CD14-positive monocyte (primary cell): ENCODE results near the gene MRPL34. TPM values are rescaled to one million over a fixed set of nuclear protein-coding genes. Genes with fewer than 3 reads are reported as not detected.
A peak's percentile ranks its signal among the peaks of the same experiment; 100 is the strongest.

Source experiments
- DNase-seq, 3 donors: peaks; one replicate each; pipeline ENCODE4 v3.0.0-alpha.2; 2011 to 2022
- H2AFZ ChIP-seq: 2 replicates; pipeline ENCODE4 v1.6.0; 2012; ENCODE audit warnings: mild to moderate bottlenecking, low read depth, low read length, inconsistent platforms; ENCODE audit not compliant: insufficient read depth, poor library complexity, severe bottlenecking
- H3K27ac ChIP-seq, 2 donors: 1 replicate in 1 of 2; 2 replicates in 1 of 2; pipeline ENCODE4 v1.5.1; 2012 to 2013; ENCODE audit warnings: low read length in 2 of 2, control low read depth in 1 of 2, inconsistent platforms in 1 of 2, low read depth in 1 of 2, mild to moderate bottlenecking in 1 of 2
- H3K27me3 ChIP-seq, 2 donors: one replicate each; pipeline versions ENCODE4 v1.6.0 to v1.6.1; 2011 to 2013; ENCODE audit warnings: low read length in 2 of 2; ENCODE audit not compliant: control insufficient read depth in 2 of 2, insufficient read depth in 2 of 2
- H3K36me3 ChIP-seq, 2 donors: replicated peaks in 1 of 2; 1 replicate in 1 of 2; 2 replicates in 1 of 2; pipeline versions ENCODE4 v1.5.1 to v1.6.1; 2012 to 2013; ENCODE audit warnings: low read length in 2 of 2, control low read depth in 1 of 2, inconsistent platforms in 1 of 2, mild to moderate bottlenecking in 1 of 2; ENCODE audit not compliant: insufficient read depth in 2 of 2, control insufficient read depth in 1 of 2
- H3K4me1 ChIP-seq, 2 donors: 1 replicate in 1 of 2; 2 replicates in 1 of 2; pipeline versions ENCODE4 v1.5.1 to v1.6.1; 2012 to 2013; ENCODE audit warnings: low read length in 2 of 2, control low read depth in 1 of 2, inconsistent platforms in 1 of 2, mild to moderate bottlenecking in 1 of 2, moderate library complexity in 1 of 2; ENCODE audit not compliant: insufficient read depth in 2 of 2, control insufficient read depth in 1 of 2
- H3K4me2 ChIP-seq: replicated peaks from 2 replicates; pipeline ENCODE3; 2012; ENCODE audit warnings: low read length, moderate library complexity, mild to moderate bottlenecking; ENCODE audit not compliant: poor library complexity, severe bottlenecking; ENCODE audit errors: extremely low read depth
- H3K4me3 ChIP-seq, 3 experiments: fragments of 200-600 bp in 1 of 3; sonication (generic) in 1 of 3; replicated peaks in 1 of 3; 1 replicate in 2 of 3; 2 replicates in 1 of 3; pipeline ENCODE4 v1.5.1; 2011 to 2013; ENCODE audit warnings: low read length in 3 of 3, mild to moderate bottlenecking in 3 of 3, control low read depth in 2 of 3, low read depth in 2 of 3, inconsistent platforms in 1 of 3, moderate library complexity in 1 of 3
- H3K79me2 ChIP-seq: 2 replicates; pipeline ENCODE4 v1.6.0; 2012; ENCODE audit warnings: mild to moderate bottlenecking, control low read depth, inconsistent platforms, low read length, moderate library complexity; ENCODE audit not compliant: insufficient read depth
- H3K9ac ChIP-seq: 2 replicates; pipeline ENCODE4 v1.6.0; 2017; ENCODE audit warnings: low read length, mild to moderate bottlenecking; ENCODE audit not compliant: insufficient read depth, poor library complexity, severe bottlenecking
- H3K9me3 ChIP-seq, 2 donors: replicated peaks in 1 of 2; 1 replicate in 1 of 2; 2 replicates in 1 of 2; pipeline versions ENCODE4 v1.5.1 to v1.6.1; 2012 to 2013; ENCODE audit warnings: low read length in 2 of 2, control low read depth in 1 of 2; ENCODE audit not compliant: control insufficient read depth in 1 of 2, insufficient read depth in 1 of 2
- H4K20me1 ChIP-seq: 2 replicates; pipeline ENCODE4 v1.6.0; 2012; ENCODE audit warnings: mild to moderate bottlenecking, low read length, control low read depth, moderate library complexity; ENCODE audit not compliant: insufficient read depth
- H3K27ac Mint-ChIP-seq, 7 donors: one replicate each; pipeline ENCODE4 v1.8.0; 2020; ENCODE audit warnings: mild to moderate bottlenecking in 7 of 7, mixed read lengths in 7 of 7, moderate library complexity in 6 of 7, inconsistent platforms in 2 of 7
- H3K27me3 Mint-ChIP-seq, 3 donors: one replicate each; pipeline ENCODE4 v1.8.0; 2021 to 2022; ENCODE audit warnings: low read depth in 3 of 3, mild to moderate bottlenecking in 3 of 3, mixed read lengths in 3 of 3, moderate library complexity in 3 of 3, inconsistent platforms in 1 of 3
- H3K36me3 Mint-ChIP-seq, 2 donors: one replicate each; pipeline ENCODE4 v1.8.0; 2020; ENCODE audit warnings: mixed read lengths in 2 of 2, inconsistent platforms in 1 of 2, mild to moderate bottlenecking in 1 of 2
- H3K4me1 Mint-ChIP-seq: one replicate; pipeline ENCODE4 v1.8.0; 2020; ENCODE audit warnings: mild to moderate bottlenecking, mixed read lengths
- H3K4me3 Mint-ChIP-seq, 2 donors: one replicate each; pipeline ENCODE4 v1.8.0; 2020; ENCODE audit warnings: mild to moderate bottlenecking in 2 of 2, mixed read lengths in 2 of 2, moderate library complexity in 1 of 2
- H3K9me3 Mint-ChIP-seq, 7 donors: one replicate each; pipeline ENCODE4 v1.8.0; 2020 to 2022; ENCODE audit warnings: mixed read lengths in 7 of 7, mild to moderate bottlenecking in 6 of 7, moderate library complexity in 6 of 7, inconsistent platforms in 2 of 7
- WGBS: methylation state at CpG from one replicate; pipeline ENCODE4 v1.1.5; 2013; ENCODE audit warnings: missing lambda C conversion rate; ENCODE audit not compliant: insufficient coverage; 5-methylcytosine and 5-hydroxymethylcytosine counted together
- intact Hi-C, 2 donors: fragments of 100-400 bp; cut with micrococcal nuclease; formaldehyde crosslinking; loops; one replicate each; pipeline versions ENCODE4 v1.15.0 to v1.15.1; 2023
- polyA plus RNA-seq, 3 donors: library from polyadenylated mRNA; depleted of rRNA in 1 of 3; unstranded in 2 of 3; stranded (reverse) in 1 of 3; fragments of 300-500 nt in 2 of 3; fragments of >200 nt in 1 of 3; fragmentation: Illumina TruSeq in 2 of 3; gene quantifications; 1 replicate in 2 of 3; 2 replicates in 1 of 3; pipeline ENCODE4 v1.2.3, GENCODE V29; 2012 to 2021
- TF ChIP-seq, protein P1 (sequence below): fragments of 200-600 bp; IDR thresholded peaks from one replicate; pipeline ENCODE4 v1.8.0; 2022; ENCODE audit warnings: antibody characterized with exemption, mild to moderate bottlenecking

MRPL34 gene
- polyA plus RNA-seq, 3 donors, result 13.2 to 208 (median 155) TPM

GRCh38 chr19:17321655-17322489 is 16.2 kb downstream of the MRPL34 start:
- Histone ChIP-seq H3K4me2 (no peak overlapping the region), H3K79me2 (no peaks in the 10 kb centered on the region), H3K4me3 (no peak overlapping the region), H3K9me3 (no peaks in the 10 kb centered on the region), H3K9ac (no peak overlapping the region), H3K4me1 (peaks cover 12 to 17% of the 10 kb centered on the region in 2 donors), H3K27me3 (peaks cover 0 to 2% of the 10 kb centered on the region in 2 donors), H3K36me3 (peaks cover 39 to 51% of the 10 kb centered on the region in 2 donors), H4K20me1 (peaks cover 28% of the 10 kb centered on the region), H2AFZ (no peak overlapping the region), H3K27ac (no peak overlapping the region)
- TF ChIP-seq, protein P1, sequence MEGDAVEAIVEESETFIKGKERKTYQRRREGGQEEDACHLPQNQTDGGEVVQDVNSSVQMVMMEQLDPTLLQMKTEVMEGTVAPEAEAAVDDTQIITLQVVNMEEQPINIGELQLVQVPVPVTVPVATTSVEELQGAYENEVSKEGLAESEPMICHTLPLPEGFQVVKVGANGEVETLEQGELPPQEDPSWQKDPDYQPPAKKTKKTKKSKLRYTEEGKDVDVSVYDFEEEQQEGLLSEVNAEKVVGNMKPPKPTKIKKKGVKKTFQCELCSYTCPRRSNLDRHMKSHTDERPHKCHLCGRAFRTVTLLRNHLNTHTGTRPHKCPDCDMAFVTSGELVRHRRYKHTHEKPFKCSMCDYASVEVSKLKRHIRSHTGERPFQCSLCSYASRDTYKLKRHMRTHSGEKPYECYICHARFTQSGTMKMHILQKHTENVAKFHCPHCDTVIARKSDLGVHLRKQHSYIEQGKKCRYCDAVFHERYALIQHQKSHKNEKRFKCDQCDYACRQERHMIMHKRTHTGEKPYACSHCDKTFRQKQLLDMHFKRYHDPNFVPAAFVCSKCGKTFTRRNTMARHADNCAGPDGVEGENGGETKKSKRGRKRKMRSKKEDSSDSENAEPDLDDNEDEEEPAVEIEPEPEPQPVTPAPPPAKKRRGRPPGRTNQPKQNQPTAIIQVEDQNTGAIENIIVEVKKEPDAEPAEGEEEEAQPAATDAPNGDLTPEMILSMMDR, result no peak
- intact Hi-C loops, result no loop called here
- Mint-ChIP-seq H3K4me3 (no peak overlapping the region), H3K9me3 (peaks cover 0 to 2% (median 0%) of the 10 kb centered on the region in 7 donors), H3K4me1 (peaks cover 14% of the 10 kb centered on the region), H3K27me3 (peaks cover 3 to 20% (median 10%) of the 10 kb centered on the region in 3 donors), H3K36me3 (peaks cover 30 to 72% of the 10 kb centered on the region in 2 donors), H3K27ac (peak overlapping the region in 1 of 7 donors; percentile 68)
- WGBS, result 92% methylated on average over 19 of the region's 19 CpGs
- peak in 1 of 3 donors; percentile 2 for DNase-seq

- H3K36me3 Mint-ChIP-seq, result peaks cover 30 to 68% of the 10 kb centered on the region in 2 donors
- no peaks in the 10 kb centered on the region for H3K9me3 ChIP-seq
- H3K4me1 ChIP-seq, result peaks cover 7% of the 10 kb centered on the region in 2 donors
- peak overlapping the region in 3 of 7 donors; percentile 8 to 63 (median 20) for H3K27ac Mint-ChIP-seq
- H3K4me2 ChIP-seq, result no peak overlapping the region
- no peaks in the 10 kb centered on the region for H3K79me2 ChIP-seq
- H2AFZ ChIP-seq, result no peak overlapping the region
- no peak overlapping the region for H3K9ac ChIP-seq
- H3K9me3 Mint-ChIP-seq, result peaks cover 0 to 5% (median 0%) of the 10 kb centered on the region in 7 donors
- H3K27me3 ChIP-seq, result peaks cover 0 to 7% of the 10 kb centered on the region in 2 donors
- no peak for DNase-seq
- no peak overlapping the region for H3K27ac ChIP-seq
- peaks cover 39 to 51% of the 10 kb centered on the region in 2 donors for H3K36me3 ChIP-seq
- 90% methylated on average over 6 of the region's 10 CpGs for WGBS
- H4K20me1 ChIP-seq, result peaks cover 32% of the 10 kb centered on the region
- TF ChIP-seq, protein P1, result no peak
- no peak overlapping the region for H3K4me3 ChIP-seq
- peaks cover 6% of the 10 kb centered on the region for H3K4me1 Mint-ChIP-seq
- H3K4me3 Mint-ChIP-seq, result peak overlapping the region in 1 of 2 donors; percentile 35
- intact Hi-C loops, result no loop called here
- H3K27me3 Mint-ChIP-seq, result peaks cover 5 to 25% (median 10%) of the 10 kb centered on the region in 3 donors
These were observed 17.2 kb downstream of the MRPL34 start for GRCh38 chr19:17322854-17323253.
